ENCODE measurements around the gene TRIM23. TPM values are rescaled to one million over a fixed set of nuclear protein-coding genes. Genes with fewer than 3 reads are reported as not detected.
"Not testable (repeated sequence)": the region's sequence is repeated elsewhere in the genome, so short reads cannot be mapped to it uniquely, and the experiment has no call there.

The TRIM23 gene
- total RNA-seq, 4 donors from 2014 or later: 9.1 to 19.4 (median 14.6) TPM

GRCh38 chr5:65620021-65620420 is 4.1 kb downstream of the TRIM23 start:
- TF ChIP-seq CTCF (IDR thresholded peaks at IDR 0.05): no peak
- DNase-seq (ENCODE audit: low spot score) (no peak), ATAC-seq (ENCODE audit: low FRiP score) (no peak)

GRCh38 chr5:65612298-65612907 is 11.7 kb downstream of the TRIM23 start:
- DNase-seq (ENCODE audit: low spot score): no peak
- no peak for TF ChIP-seq CTCF (IDR thresholded peaks at IDR 0.05)
- ATAC-seq (ENCODE audit: low FRiP score): no peak

- no peak for DNase-seq (ENCODE audit: low spot score)
- no peak for ATAC-seq (ENCODE audit: low FRiP score)
- TF ChIP-seq CTCF (IDR thresholded peaks at IDR 0.05): no peak
These were observed 12.6 kb downstream of the TRIM23 start for GRCh38 chr5:65611524-65611923.

- not testable (repeated sequence) for DNase-seq (ENCODE audit: low spot score); ATAC-seq (ENCODE audit: low FRiP score)
These were observed 22.4 kb downstream of the TRIM23 start for GRCh38 chr5:65601761-65602160.

GRCh38 chr5:65588694-65589093 is 35.4 kb downstream of the TRIM23 start:
- no peak for TF ChIP-seq CTCF (IDR thresholded peaks at IDR 0.05)
- ATAC-seq (ENCODE audit: low FRiP score) (no peak), DNase-seq (ENCODE audit: low spot score) (no peak)

- DNase-seq (ENCODE audit: low spot score) (no peak), ATAC-seq (ENCODE audit: low FRiP score) (no peak)
- no peak for TF ChIP-seq CTCF (IDR thresholded peaks at IDR 0.05)
These were observed 47.0 kb downstream of the TRIM23 start for GRCh38 chr5:65577141-65577540.

- ATAC-seq (ENCODE audit: low FRiP score) (no peak), DNase-seq (ENCODE audit: low spot score) (no peak)
- no peak for TF ChIP-seq CTCF (IDR thresholded peaks at IDR 0.05)
These were observed 53.4 kb downstream of the TRIM23 start for GRCh38 chr5:65570598-65571226.

Data from omental fat pad (tissue), 4 donors.